ENCODE results near the gene PIK3C3.

Gene PIK3C3

GRCh38 chr18:42072407-42072806 lies 117.4 kb downstream of the PIK3C3 start:
- TF ChIP-seq CTCF (conservative IDR thresholded peaks at IDR 0.05) (peak; percentile 25; the same call in 1 of the 2 replicates), ZFX (IDR thresholded peaks at IDR 0.05) (no peak)

GRCh38 chr18:42074704-42075103 lies 119.7 kb downstream of the PIK3C3 start:
- TF ChIP-seq ZFX (IDR thresholded peaks at IDR 0.05) = no peak
- TF ChIP-seq CTCF (conservative IDR thresholded peaks at IDR 0.05) = no peak
- no peak overlapping the region for H3K27ac ChIP-seq

More at GRCh38 chr18:42072407-42072806, 117.4 kb downstream of the PIK3C3 start:
- H3K27ac ChIP-seq = no peak overlapping the region

- TF ChIP-seq CTCF (conservative IDR thresholded peaks at IDR 0.05) (no peak), ZFX (IDR thresholded peaks at IDR 0.05) (no peak)
- H3K27ac ChIP-seq = no peak overlapping the region
Measured at GRCh38 chr18:42078711-42079110, 123.7 kb downstream of the PIK3C3 start.

GRCh38 chr18:42080340-42080739 lies 125.3 kb downstream of the PIK3C3 start:
- H3K27ac ChIP-seq = no peak overlapping the region
- TF ChIP-seq ZFX (IDR thresholded peaks at IDR 0.05) (no peak), CTCF (conservative IDR thresholded peaks at IDR 0.05) (no peak)

- no peak for TF ChIP-seq ZFX (IDR thresholded peaks at IDR 0.05)
- no peak for TF ChIP-seq CTCF (conservative IDR thresholded peaks at IDR 0.05)
- H3K27ac ChIP-seq = no peak overlapping the region
Measured at GRCh38 chr18:42082415-42083234, 127.6 kb downstream of the PIK3C3 start.

- no peak overlapping the region for H3K27ac ChIP-seq
- TF ChIP-seq CTCF (conservative IDR thresholded peaks at IDR 0.05) (no peak), ZFX (IDR thresholded peaks at IDR 0.05) (no peak)
Measured at GRCh38 chr18:42086288-42086687, 131.3 kb downstream of the PIK3C3 start.

GRCh38 chr18:42087235-42087634 lies 132.2 kb downstream of the PIK3C3 start:
- H3K27ac ChIP-seq = no peak overlapping the region

More at GRCh38 chr18:42087235-42087634, 132.2 kb downstream of the PIK3C3 start:
- TF ChIP-seq ZFX (IDR thresholded peaks at IDR 0.05) (no peak), CTCF (conservative IDR thresholded peaks at IDR 0.05) (no peak)
